BLaER1 (cell line): ENCODE data around the gene MICA.
"Not testable (repeated sequence)": the region's sequence is repeated elsewhere in the genome, so short reads cannot be mapped to it uniquely, and the experiment has no call there.

Source experiments
- H3K27ac ChIP-seq: shearing (Covaris generic); formaldehyde crosslinking; 2 replicates; pipeline ENCODE4 v1.8.1; 2022
- H3K27me3 ChIP-seq: shearing (Covaris generic); formaldehyde crosslinking; 2 replicates; pipeline ENCODE4 v1.8.1; 2022
- H3K36me3 ChIP-seq: shearing (Covaris generic); formaldehyde crosslinking; 2 replicates; pipeline ENCODE4 v1.8.1; 2022
- H3K4me1 ChIP-seq: shearing (Covaris generic); formaldehyde crosslinking; 2 replicates; pipeline ENCODE4 v1.8.1; 2022
- H3K4me2 ChIP-seq: shearing (Covaris generic); formaldehyde crosslinking; 2 replicates; pipeline ENCODE4 v1.8.1; 2022
- H3K4me3 ChIP-seq: shearing (Covaris generic); formaldehyde crosslinking; 2 replicates; pipeline ENCODE4 v1.8.1; 2022
- H3K9ac ChIP-seq: shearing (Covaris generic); formaldehyde crosslinking; 2 replicates; pipeline ENCODE4 v1.8.1; 2022
- H3K9me3 ChIP-seq: shearing (Covaris generic); formaldehyde crosslinking; 2 replicates; pipeline ENCODE4 v1.8.1; 2022
- H4K20me1 ChIP-seq: shearing (Covaris generic); formaldehyde crosslinking; 2 replicates; pipeline ENCODE4 v1.8.1; 2022
- Cebpa-rat ChIP-seq: shearing (Covaris generic); IDR thresholded peaks from 2 replicates; pipeline ENCODE4 v1.8.1; 2022

The MICA gene

DNA sequence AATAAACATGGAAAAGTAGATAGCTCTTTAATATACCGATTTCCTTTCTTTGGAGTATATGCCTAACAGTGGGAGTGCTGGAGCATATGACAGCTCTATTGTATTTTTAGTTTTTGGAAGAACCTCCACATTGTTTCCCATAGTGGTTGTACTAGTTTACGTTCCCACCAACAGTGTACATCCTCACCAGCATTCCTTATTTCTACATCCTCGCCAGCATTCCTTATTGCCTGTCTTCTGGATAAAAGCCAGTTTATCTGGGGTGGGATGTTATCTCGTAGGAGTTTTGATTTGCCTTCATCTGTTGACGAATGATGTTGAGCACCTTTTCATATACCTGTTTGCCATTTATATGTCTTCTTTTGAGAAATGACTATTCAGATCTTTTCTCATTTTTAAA is 2.6 kb downstream of the MICA start:
- H3K4me3 ChIP-seq = no peak overlapping the region

DNA sequence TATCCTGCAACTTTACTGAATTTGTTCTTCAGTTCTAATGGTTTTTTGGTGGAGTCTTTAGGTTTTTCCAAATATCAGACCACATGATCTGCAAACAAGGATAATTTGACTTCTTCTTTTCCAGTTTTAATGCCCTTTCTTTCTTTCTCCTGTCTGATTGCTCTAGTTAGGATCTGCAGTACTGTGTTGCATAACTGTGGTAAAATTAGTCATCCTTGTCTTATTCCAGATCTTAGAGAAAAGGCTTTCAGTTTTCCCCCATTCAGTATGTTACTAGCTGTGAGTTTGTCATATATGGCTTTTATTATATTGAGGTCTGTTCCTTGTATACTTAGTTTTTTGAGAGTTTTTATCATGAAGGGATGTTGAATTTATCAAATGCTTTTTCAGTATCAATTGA is 4.3 kb downstream of the MICA start:
- Histone ChIP-seq H4K20me1 (peaks cover 86% of the 10 kb centered on the region), H3K36me3 (peaks cover 40% of the 10 kb centered on the region), H3K4me1 (peaks cover 35% of the 10 kb centered on the region), H3K9ac (no peak overlapping the region), H3K4me3 (no peak overlapping the region), H3K27me3 (no peaks in the 10 kb centered on the region), H3K9me3 (peaks cover 5% of the 10 kb centered on the region; the same call in 1 of the 2 replicates), H3K4me2 (no peak overlapping the region), H3K27ac (no peak overlapping the region)
- no peak for TF ChIP-seq Cebpa-rat

More for the DNA sequence above, 2.6 kb downstream of the MICA start:
- Histone ChIP-seq H3K27ac (no peak overlapping the region), H4K20me1 (peaks cover 94% of the 10 kb centered on the region), H3K27me3 (no peaks in the 10 kb centered on the region), H3K9ac (no peak overlapping the region), H3K4me1 (peaks cover 52% of the 10 kb centered on the region), H3K9me3 (peaks cover 5% of the 10 kb centered on the region; the same call in 1 of the 2 replicates), H3K4me2 (no peak overlapping the region), H3K36me3 (peaks cover 23% of the 10 kb centered on the region)
- TF ChIP-seq Cebpa-rat = no peak

DNA sequence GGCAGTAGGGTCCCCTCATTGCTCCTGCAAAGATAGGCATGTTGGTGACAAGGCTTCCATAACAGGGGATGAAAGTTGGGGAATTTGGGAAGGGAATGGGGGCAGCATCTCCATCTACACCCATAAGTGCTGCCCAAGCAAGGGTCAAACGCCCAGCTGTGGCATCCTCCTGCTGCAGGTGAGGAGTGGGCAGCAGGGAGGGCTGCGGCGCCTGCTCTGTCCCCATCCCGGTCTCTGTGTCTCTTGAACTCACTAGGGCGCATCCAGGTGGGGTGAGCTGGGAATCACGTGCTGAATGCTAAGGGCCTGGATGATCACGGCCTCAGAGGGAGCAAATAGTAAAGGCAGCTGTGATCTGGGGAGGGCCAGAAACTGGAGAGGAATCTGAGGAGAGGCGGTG is 9.1 kb downstream of the MICA start:
- peaks cover 76% of the 10 kb centered on the region for H3K36me3 ChIP-seq
- peaks cover 42% of the 10 kb centered on the region for H3K4me1 ChIP-seq
- H3K27me3 ChIP-seq = no peaks in the 10 kb centered on the region
- H4K20me1 ChIP-seq = peaks cover 48% of the 10 kb centered on the region
- no peak overlapping the region for H3K27ac ChIP-seq
- H3K9me3 ChIP-seq = 0 out of 2 replicates have a peak, but pooled peaks cover 4% of the 10 kb centered on the region
- no peak overlapping the region for H3K4me2 ChIP-seq
- no peak for TF ChIP-seq Cebpa-rat
- no peak overlapping the region for H3K9ac ChIP-seq
- no peak overlapping the region for H3K4me3 ChIP-seq

DNA sequence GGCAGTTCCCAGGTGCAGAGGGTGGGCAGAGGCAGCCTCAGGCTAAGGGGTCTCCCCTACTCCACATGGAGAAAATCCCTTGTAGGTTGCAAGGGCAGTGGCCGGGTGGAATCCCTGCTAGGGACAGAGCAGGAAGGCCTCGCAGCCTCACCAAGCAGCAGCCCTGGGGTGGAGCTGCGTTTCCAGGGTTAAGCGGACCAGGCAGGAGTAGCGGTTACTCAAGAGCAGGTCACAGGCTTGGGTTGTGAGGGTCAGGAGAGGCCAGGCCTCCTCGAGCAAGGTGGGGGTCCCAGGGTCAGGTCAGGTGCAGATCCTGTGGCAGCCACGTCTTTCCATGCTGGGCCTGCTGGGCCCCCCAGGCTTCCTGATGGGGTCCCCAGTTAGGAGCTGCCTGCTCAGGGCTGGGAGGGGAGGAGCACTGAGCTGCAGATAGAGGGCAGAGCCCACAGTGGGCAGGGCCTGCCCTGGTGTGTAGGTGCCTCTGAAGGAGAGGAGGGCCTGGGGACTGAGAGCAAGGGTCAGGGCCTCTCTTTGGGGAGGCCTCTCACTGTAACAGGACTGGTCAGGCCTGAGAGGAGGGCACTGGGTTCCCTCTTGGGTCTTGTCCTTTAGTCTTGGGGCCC is 10.9 kb downstream of the MICA start:
- Histone ChIP-seq H4K20me1 (peaks cover 30% of the 10 kb centered on the region), H3K27ac (peak overlapping the region; percentile 35; the same call in 1 of the 2 replicates), H3K4me1 (peaks cover 33% of the 10 kb centered on the region), H3K4me2 (peak overlapping the region; percentile 49), H3K9ac (peak overlapping the region; percentile 15; the same call in 1 of the 2 replicates), H3K36me3 (peaks cover 86% of the 10 kb centered on the region)
- H3K27me3 ChIP-seq, H3K9me3 ChIP-seq, H3K4me3 ChIP-seq: not testable (repeated sequence)

DNA sequence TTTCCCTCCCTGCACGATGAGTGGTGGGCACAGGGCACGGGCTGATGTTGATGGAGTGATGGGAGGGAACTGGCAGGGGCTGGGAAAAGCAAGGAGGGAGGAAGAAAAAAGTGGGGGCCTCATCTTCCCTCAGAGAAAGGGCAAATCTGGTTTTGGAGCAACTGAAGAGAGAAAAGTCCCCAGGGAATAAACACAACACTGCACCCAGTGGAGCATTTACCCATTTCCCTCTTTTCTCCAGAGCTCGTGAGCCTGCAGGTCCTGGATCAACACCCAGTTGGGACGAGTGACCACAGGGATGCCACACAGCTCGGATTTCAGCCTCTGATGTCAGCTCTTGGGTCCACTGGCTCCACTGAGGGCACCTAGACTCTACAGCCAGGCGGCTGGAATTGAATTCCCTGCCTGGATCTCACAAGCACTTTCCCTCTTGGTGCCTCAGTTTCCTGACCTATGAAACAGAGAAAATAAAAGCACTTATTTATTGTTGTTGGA is 11.4 kb downstream of the MICA start:
- no peak overlapping the region for H3K4me3 ChIP-seq
- 0 out of 2 replicates have a peak, but pooled peaks cover 4% of the 10 kb centered on the region for H3K9me3 ChIP-seq
- peaks cover 27% of the 10 kb centered on the region for H3K4me1 ChIP-seq
- no peak for TF ChIP-seq Cebpa-rat
- peak overlapping the region; percentile 15; the same call in 1 of the 2 replicates for H3K9ac ChIP-seq
- H3K27ac ChIP-seq = peak overlapping the region; percentile 35; the same call in 1 of the 2 replicates
- peaks cover 24% of the 10 kb centered on the region for H4K20me1 ChIP-seq
- peaks cover 84% of the 10 kb centered on the region for H3K36me3 ChIP-seq
- no peaks in the 10 kb centered on the region for H3K27me3 ChIP-seq
- peak overlapping the region; percentile 49 for H3K4me2 ChIP-seq

DNA sequence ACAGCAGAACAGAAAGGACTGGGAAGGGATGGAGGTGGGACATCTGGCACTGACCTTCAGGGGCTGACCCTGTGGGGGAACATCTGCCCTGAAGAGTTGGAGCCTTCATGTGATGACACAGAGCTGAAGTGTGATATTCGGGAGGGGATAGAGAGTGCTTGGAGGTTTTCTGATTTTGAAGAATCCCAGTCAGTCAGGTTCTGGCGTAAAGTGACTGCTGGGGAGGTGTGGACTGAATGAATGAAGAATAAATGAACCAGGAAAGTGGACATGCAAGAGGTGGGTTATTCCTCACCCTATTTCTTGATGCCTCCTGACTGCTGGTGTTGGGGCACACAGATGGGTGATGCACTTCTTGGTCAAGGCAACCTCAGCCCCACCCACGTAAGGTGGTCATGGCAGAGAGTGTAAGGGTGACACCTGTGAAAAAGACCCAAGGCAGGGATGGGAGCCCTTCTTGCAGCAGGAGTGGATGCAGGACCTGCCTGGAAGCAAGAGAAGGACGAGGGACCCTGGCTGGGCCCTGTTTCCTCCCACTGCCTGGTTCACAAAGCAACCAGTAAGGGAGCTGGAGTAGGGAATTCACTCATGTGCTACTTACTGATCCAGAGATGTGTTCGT is 13.1 kb downstream of the MICA start:
- Histone ChIP-seq H3K4me2 (no peak overlapping the region), H3K4me3 (no peak overlapping the region), H3K36me3 (peaks cover 68% of the 10 kb centered on the region)

DNA sequence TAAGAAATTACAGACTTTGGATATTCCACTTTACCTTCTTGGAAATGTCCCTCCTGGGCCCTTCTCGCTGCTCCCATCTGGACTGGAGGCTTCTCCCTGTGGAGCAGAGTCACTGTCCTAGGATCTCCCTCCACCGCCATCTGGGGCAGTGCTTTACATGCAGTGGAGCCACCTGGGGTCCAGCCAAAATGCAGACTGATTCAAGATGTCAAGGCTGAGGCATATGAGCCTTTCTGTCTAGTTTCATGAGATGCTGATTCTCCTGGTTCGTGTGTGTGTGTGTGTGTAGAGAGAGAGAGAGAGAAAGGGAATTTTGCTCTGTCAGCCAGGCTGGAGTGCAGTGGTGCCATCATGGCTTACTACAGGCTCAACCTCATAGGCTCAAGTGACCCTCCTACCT is 14.9 kb downstream of the MICA start:
- H3K27me3 ChIP-seq = no peaks in the 10 kb centered on the region
- H3K36me3 ChIP-seq = peaks cover 50% of the 10 kb centered on the region
- H3K4me1 ChIP-seq = peaks cover 18% of the 10 kb centered on the region
- TF ChIP-seq Cebpa-rat = no peak
- H3K27ac ChIP-seq = no peak overlapping the region
- H3K9ac ChIP-seq = no peak overlapping the region
- H3K9me3 ChIP-seq = 0 out of 2 replicates have a peak, but pooled peaks cover 4% of the 10 kb centered on the region
- H3K4me3 ChIP-seq = no peak overlapping the region
- H4K20me1 ChIP-seq = peaks cover 5% of the 10 kb centered on the region; the same call in 1 of the 2 replicates
- no peak overlapping the region for H3K4me2 ChIP-seq

More for the DNA sequence above, 13.1 kb downstream of the MICA start:
- no peaks in the 10 kb centered on the region for H3K27me3 ChIP-seq
- peaks cover 8% of the 10 kb centered on the region; the same call in 1 of the 2 replicates for H4K20me1 ChIP-seq
- H3K27ac ChIP-seq = no peak overlapping the region
- H3K9ac ChIP-seq = no peak overlapping the region
- peaks cover 22% of the 10 kb centered on the region for H3K4me1 ChIP-seq
- no peak for TF ChIP-seq Cebpa-rat
- H3K9me3 ChIP-seq = 0 out of 2 replicates have a peak, but pooled peaks cover 4% of the 10 kb centered on the region

DNA sequence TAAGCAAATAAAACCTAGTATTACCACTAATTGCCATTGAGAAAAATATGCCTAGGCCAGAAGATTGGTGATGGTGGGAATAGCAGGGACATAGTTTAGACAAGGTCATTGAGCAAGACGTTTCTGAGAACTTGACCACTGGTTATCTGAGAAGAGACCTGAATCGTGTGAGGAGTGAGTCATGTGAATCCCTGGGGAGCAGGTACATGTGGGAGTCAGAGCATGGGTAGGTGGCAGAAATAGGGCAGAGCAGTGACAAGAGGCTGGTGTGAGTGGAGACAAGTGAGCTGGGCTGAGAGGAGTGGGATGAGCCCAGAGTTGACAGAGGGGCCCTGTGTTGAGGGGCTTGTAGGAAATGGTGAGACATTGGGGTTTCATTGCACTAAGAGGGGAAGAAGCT is 16.4 kb downstream of the MICA start:
- Histone ChIP-seq H3K4me2 (no peak overlapping the region), H4K20me1 (no peaks in the 10 kb centered on the region), H3K27ac (no peak overlapping the region), H3K36me3 (peaks cover 36% of the 10 kb centered on the region), H3K9me3 (0 out of 2 replicates have a peak, but pooled peaks cover 4% of the 10 kb centered on the region), H3K9ac (no peak overlapping the region), H3K4me1 (peaks cover 2% of the 10 kb centered on the region), H3K4me3 (no peak overlapping the region), H3K27me3 (no peaks in the 10 kb centered on the region)
- no peak for TF ChIP-seq Cebpa-rat

DNA sequence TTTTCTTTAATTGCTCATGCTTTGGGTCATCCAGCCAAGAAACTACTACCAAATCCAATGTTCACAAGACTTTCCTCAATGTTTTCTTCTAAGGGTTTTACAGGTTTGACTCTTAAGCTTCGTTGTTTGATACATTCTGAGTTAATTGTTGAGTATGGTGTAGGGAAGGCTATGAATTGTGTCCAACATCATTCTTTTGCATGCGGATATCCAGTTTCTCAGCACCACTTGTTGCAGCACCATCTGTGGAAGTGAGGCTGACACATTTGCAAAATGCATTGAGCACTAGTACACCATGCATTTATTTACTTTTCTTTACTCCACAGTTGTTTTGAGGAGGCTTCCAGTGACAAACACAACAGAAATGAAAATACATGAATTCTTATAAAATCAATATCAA is 17.2 kb downstream of the MICA start:
- 0 out of 2 replicates have a peak, but pooled peaks cover 4% of the 10 kb centered on the region for H3K9me3 ChIP-seq
- no peaks in the 10 kb centered on the region for H3K27me3 ChIP-seq
- no peak for TF ChIP-seq Cebpa-rat
- H3K9ac ChIP-seq = no peak overlapping the region
- H3K36me3 ChIP-seq = peaks cover 29% of the 10 kb centered on the region
- no peak overlapping the region for H3K4me3 ChIP-seq
- H3K27ac ChIP-seq = no peak overlapping the region
- no peaks in the 10 kb centered on the region for H3K4me1 ChIP-seq
- H4K20me1 ChIP-seq = no peaks in the 10 kb centered on the region
- no peak overlapping the region for H3K4me2 ChIP-seq

DNA sequence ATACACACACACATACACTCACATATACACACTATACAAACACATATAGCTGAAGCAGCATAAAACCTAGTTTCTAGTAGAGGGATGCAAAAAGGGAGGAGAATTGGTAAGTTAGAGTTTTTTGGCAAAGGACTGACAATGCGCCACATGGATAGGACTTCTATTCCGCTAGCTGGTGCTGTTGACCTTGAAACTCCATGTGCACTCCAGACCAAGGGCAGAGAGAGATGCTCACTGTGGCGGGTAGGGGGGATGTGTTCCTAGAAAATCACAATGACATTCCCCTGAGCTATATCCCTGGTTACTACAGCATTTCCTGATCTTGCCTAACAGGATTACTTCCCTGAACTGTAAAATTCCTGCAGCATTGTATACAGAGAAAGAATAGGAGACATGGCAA is 19.2 kb downstream of the MICA start:
- H3K36me3 ChIP-seq = peaks cover 9% of the 10 kb centered on the region
- H3K27me3 ChIP-seq = no peaks in the 10 kb centered on the region
- H4K20me1 ChIP-seq = no peaks in the 10 kb centered on the region
- TF ChIP-seq Cebpa-rat = no peak
- H3K4me1 ChIP-seq = no peaks in the 10 kb centered on the region
- H3K4me3 ChIP-seq = no peak overlapping the region
- no peak overlapping the region for H3K9ac ChIP-seq
- H3K27ac ChIP-seq = no peak overlapping the region
- H3K9me3 ChIP-seq = no peaks in the 10 kb centered on the region
- H3K4me2 ChIP-seq = no peak overlapping the region
